ENCODE measurements around the gene TEP1. TPM values are rescaled to one million over a fixed set of nuclear protein-coding genes. Genes with fewer than 3 reads are reported as not detected.
"Not testable (repeated sequence)": the region's sequence is repeated elsewhere in the genome, so short reads cannot be mapped to it uniquely, and the experiment has no call there.

Gene TEP1
- total RNA-seq = 3.3 TPM

- DNase-seq (ENCODE audit: low spot score in 2 of 2) (peak; percentile 45 to 68), FAIRE-seq (no peak)
Measured at GRCh38 chr14:20412876-20413743, at the start of gene TEP1. Gene TEP1, minus strand, starts transcription at chr14:20413501. Its CDS starts 5,062 bp downstream, at chr14:20408439.

DNA sequence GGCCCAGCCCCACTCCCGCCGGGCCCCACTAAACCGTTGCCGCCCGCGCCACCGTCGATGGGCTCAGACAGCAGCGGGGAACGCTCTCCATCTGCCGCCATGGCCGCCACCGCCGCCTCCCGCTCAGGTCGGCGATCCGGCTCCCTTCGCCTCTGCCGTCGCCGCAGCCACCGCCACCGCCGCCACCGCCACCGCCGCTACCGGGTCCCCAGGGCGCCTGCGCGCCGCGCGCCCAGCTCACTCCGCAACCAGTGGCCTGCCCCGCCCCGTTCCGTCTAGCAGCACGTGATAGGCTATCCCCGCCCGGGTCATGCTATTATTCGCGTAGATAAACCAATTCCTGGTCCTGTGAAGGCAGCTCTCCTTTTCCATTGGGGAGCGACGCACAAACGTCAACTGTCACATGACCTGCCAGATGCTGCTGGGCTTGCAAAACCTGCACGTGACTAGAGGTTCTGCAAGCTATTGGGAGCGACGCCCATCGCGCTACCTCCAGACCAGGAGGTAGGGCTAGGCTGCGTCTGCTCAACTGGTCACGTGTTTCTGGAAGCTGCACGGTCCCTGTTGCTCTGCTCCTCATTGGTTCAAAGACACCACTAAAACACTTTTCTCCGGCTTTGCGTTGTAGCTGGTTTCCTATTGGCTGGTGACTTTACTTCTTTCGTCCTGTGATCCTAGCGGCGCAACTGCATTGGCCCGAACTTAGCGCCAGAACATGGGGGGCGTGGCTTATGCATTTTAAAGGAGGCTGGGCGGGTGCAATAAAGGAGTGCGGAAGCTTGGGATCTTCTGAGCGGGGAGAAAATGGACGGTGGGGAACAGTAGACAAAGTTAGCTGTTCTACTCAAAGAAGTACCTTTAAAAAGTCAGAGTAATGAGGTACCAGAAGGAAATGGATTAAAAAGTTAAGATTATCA, 48.2 kb upstream of the TEP1 start, which contains the start of gene PIP4P1:
Gene PIP4P1 (minus strand): TSS at position 210 of the 917 bp plus-strand sequence. CDS start 109 bp downstream, at position 101.
- DNase-seq (ENCODE audit: low spot score in 2 of 2) = peak; percentile 94 to 95
- FAIRE-seq = peak; percentile 94

GRCh38 chr14:20460458-20461224, 47.3 kb upstream of the TEP1 start:
- DNase-seq (ENCODE audit: low spot score in 2 of 2) (no peak), FAIRE-seq (no peak)

GRCh38 chr14:20458031-20458789, 44.9 kb upstream of the TEP1 start:
- no peak for DNase-seq (ENCODE audit: low spot score in 2 of 2)
- no peak for FAIRE-seq

DNA sequence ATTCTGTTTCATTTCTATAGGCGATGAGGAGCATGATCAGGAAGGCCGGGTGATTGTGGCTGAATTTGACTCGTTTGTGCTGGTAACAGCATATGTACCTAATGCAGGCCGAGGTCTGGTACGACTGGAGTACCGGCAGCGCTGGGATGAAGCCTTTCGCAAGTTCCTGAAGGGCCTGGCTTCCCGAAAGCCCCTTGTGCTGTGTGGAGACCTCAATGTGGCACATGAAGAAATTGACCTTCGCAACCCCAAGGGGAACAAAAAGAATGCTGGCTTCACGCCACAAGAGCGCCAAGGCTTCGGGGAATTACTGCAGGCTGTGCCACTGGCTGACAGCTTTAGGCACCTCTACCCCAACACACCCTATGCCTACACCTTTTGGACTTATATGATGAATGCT, 43.7 kb upstream of the TEP1 start:
- DNase-seq (ENCODE audit: low spot score in 2 of 2) (no peak), FAIRE-seq (no peak)

GRCh38 chr14:20455355-20456300, 42.3 kb upstream of the TEP1 start:
- FAIRE-seq = no peak
- DNase-seq (ENCODE audit: low spot score in 2 of 2) = no peak

GRCh38 chr14:20454516-20455354, 41.4 kb upstream of the TEP1 start, which contains the start of the genes APEX1 and OSGEP:
Gene APEX1, plus strand, starts transcription at chr14:20455226. Its CDS starts 420 bp downstream, at chr14:20455646.
Gene OSGEP, minus strand, starts transcription at chr14:20454812. Its CDS starts 129 bp downstream, at chr14:20454683.
- FAIRE-seq = peak; percentile 72
- DNase-seq (ENCODE audit: low spot score in 2 of 2) = peak; percentile 89 to 91

DNA sequence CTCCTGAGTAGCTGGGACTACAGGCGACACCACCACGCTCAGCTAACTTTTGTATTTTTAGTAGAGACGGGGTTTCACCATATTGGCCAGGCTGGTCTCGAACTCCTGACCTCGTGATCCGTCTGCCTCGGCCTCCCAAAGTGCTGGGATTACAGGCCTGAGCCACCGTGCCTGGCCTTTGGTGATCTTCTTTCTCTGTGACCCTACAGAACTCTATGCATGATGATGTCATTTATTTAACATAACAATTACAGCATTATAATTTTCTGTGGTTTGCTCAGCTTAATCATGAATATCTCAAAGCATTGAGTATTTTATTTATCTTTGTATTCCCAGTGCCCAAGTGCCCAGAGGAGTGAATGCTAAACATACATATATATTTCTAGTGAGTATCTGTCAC, 39.5 kb upstream of the TEP1 start:
- not testable (repeated sequence) for FAIRE-seq; DNase-seq (ENCODE audit: low spot score in 2 of 2)

DNA sequence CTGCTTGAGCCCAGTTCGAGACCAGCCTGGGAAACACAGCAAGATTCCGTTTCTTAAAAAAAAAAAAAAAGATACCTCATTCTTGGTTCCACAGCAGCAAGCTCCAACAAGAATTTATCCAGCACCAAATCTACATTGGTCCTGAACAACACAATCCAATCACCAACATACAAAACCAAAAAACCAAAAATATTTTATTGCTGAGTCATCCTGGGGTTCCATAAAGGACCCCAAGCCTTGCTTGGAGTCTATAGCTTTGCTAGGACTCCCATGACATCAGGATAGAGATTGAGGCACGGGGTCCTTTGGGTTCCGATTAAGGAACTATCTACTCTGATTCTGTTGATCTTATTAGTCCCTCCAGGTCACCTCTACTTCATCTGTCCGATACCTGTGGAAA, 33.6 kb upstream of the TEP1 start:
- DNase-seq (ENCODE audit: low spot score in 2 of 2) = no peak
- FAIRE-seq = no peak

DNA sequence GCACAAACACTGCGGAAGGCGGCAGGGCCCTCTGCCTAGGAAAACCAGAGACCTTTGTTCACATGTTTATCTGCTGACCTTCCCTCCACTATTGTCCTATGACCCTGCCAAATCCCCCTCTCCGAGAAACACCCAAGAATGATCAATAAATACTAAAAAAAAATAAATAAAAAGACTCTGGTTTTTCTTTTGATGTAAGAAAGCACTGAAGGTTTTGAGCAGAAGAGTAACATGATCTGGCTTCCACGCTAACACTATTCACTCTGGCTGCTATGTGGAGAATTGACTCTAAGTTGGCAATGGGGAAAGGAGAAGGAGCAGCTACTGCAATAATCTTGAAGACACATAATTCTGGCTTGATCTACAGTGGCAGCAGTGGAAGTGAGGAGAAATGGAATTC, 30.3 kb upstream of the TEP1 start:
- not testable (repeated sequence) for DNase-seq (ENCODE audit: low spot score in 2 of 2); FAIRE-seq

DNA sequence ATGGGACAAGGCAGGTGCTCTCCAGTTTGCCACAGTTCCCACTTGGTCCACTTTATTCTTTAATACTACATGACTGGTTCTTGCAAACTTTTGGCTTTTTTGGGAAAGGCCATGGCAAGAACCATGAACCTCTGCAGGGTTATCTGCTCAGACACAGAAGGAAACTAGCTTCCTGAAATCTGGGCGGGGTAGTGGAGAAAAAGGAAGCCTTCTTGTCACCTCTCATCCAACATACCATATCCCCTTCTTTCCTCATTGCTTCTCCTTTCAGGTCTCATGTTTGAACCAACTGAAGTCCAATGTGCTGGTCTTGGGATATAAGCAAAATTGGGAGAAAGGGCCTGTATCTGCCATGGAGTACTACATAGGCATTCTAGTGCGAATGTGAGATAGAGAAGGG, 28.2 kb upstream of the TEP1 start:
- FAIRE-seq = no peak

GRCh38 chr14:20440882-20441281, 27.6 kb upstream of the TEP1 start:
- no peak for FAIRE-seq
- no peak for DNase-seq (ENCODE audit: low spot score in 2 of 2)

More for the DNA sequence above, 28.2 kb upstream of the TEP1 start:
- DNase-seq (ENCODE audit: low spot score in 2 of 2) = no peak

- DNase-seq (ENCODE audit: low spot score in 2 of 2) (no peak), FAIRE-seq (no peak)
Measured at GRCh38 chr14:20440465-20440864, 27.2 kb upstream of the TEP1 start.

DNA sequence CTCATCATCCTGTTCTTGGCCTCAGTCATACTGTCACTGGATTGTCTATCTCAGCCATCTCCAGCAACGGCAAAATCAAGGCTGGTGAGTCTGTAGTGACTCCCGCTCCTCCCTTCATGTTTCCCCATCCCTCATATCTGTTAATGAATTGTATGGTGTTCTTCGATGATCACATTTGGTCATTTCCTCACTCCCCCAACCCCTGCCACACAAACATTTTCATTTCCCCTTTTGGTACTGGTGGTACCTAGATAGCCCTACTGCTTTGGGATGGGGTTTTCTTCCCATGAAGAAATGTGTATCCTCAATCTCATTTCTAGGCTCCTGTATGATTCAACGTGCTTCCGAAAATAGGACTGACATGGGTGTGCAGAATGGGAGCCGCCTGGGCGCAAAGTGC, 25.4 kb upstream of the TEP1 start:
- DNase-seq (ENCODE audit: low spot score in 2 of 2) (no peak), FAIRE-seq (no peak)

GRCh38 chr14:20436363-20436755, 23.1 kb upstream of the TEP1 start:
- DNase-seq (ENCODE audit: low spot score in 2 of 2) = no peak
- FAIRE-seq = no peak

DNA sequence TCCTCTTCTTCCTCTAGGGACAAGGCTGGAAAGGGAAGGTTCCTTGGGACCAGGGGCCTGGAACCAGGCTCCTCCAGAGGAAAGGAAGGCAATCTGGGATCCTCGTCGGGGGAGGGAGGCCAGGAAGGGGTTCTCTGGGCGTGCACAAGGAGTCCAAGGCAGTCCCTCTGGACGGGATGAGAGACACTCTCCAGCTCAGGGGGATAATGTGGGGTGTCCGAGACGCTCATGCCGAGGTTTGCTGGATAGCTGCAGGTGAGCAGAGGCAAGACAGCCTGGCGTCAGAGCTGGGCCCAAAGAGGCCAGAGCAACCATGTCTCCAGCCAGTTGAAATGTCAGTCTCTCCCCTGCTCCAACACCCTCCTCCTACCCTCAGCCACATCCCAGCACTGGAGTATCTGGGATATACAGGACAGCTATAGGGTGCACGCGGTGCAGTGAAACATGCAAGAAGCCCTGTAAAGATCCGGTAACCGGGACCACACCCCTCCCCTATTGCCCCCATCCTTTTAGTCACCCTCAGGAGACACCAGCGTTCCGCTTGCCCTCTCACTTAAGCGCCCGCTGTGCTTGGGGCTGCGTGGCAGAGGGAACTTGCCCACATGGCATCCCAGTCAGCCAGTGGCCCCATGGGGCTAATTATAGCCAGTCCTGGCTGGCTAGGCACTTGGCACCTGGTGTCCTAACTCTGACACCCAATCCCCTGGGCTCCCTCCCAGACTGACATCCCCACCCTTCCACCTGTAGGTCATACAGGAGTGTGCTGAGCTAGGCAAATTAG, 22.5 kb upstream of the TEP1 start, which contains the start of gene KLHL33:
Gene KLHL33 (minus strand): TSS at position 585 of the 781 bp plus-strand sequence. CDS start 355 bp downstream, at position 230.
- no peak for FAIRE-seq
- DNase-seq (ENCODE audit: low spot score in 2 of 2) = no peak
